Naive thymus-derived CD4-positive, alpha-beta T cell (primary cell): ENCODE results near the gene CUTC. TPM values are rescaled to one million over a fixed set of nuclear protein-coding genes. Genes with fewer than 3 reads are reported as not detected.

Experiments
- ATAC-seq: fragments of 150-1000 bp; cut with Tn5 transposase; 2 replicates; pipeline ENCODE4 v1.10.0; 2021; ENCODE audit warnings: mild to moderate bottlenecking, moderate library complexity
- CTCF ChIA-PET: fragments of 350-600 bp; sonication (Branson Sonifier 250); formaldehyde crosslinking; loops from one replicate; lab custom pipeline; 2021; ENCODE audit warnings: antibody characterized with exemption; lab: Charles Lee
- POLR2A ChIA-PET: fragments of 350-600 bp; sonication (Branson Sonifier 250); formaldehyde crosslinking; loops from one replicate; lab custom pipeline; 2021; ENCODE audit warnings: antibody characterized with exemption, inconsistent platforms; lab: Charles Lee
- DNase-seq, 9 donors: peaks; one replicate each; pipeline versions ENCODE4 v3.0.0 to v3.0.0-alpha.2; 2020 to 2022; ENCODE audit warnings: mixed read lengths in 1 of 9
- H3K27ac ChIP-seq: one replicate; pipeline ENCODE4 v1.7.0; 2013; ENCODE audit warnings: mild to moderate bottlenecking, low read depth, low read length, moderate library complexity
- H3K27me3 ChIP-seq, 2 donors: one replicate each; pipeline ENCODE4 v1.7.0; 2013; ENCODE audit warnings: low read length in 2 of 2, mild to moderate bottlenecking in 2 of 2, moderate library complexity in 2 of 2; ENCODE audit not compliant: control insufficient read depth in 2 of 2, insufficient read depth in 2 of 2
- H3K36me3 ChIP-seq, 3 experiments: 1 replicate in 2 of 3; 2 replicates in 1 of 3; pipeline ENCODE4 v1.7.0; 2013; ENCODE audit warnings: low read length in 3 of 3, mild to moderate bottlenecking in 3 of 3, moderate library complexity in 1 of 3; ENCODE audit not compliant: insufficient read depth in 3 of 3, control insufficient read depth in 2 of 3
- H3K4me1 ChIP-seq, 2 donors: one replicate each; pipeline ENCODE4 v1.7.0; 2013; ENCODE audit warnings: low read length in 2 of 2, mild to moderate bottlenecking in 2 of 2, moderate library complexity in 1 of 2; ENCODE audit not compliant: control insufficient read depth in 2 of 2, insufficient read depth in 2 of 2
- H3K4me3 ChIP-seq: 2 replicates; pipeline ENCODE4 v1.7.0; 2013; ENCODE audit warnings: mild to moderate bottlenecking, low read length
- H3K9me3 ChIP-seq, 3 experiments: 1 replicate in 2 of 3; 2 replicates in 1 of 3; pipeline ENCODE4 v1.7.0; 2013; ENCODE audit warnings: low read length in 3 of 3; ENCODE audit not compliant: control insufficient read depth in 2 of 3
- H3K27ac Mint-ChIP-seq, 9 donors: one replicate each; pipeline ENCODE4 v1.8.0; 2020 to 2022; ENCODE audit warnings: mixed read lengths in 9 of 9, mild to moderate bottlenecking in 8 of 9, moderate library complexity in 5 of 9, inconsistent platforms in 2 of 9
- H3K27me3 Mint-ChIP-seq, 5 donors: one replicate each; pipeline ENCODE4 v1.8.0; 2021 to 2022; ENCODE audit warnings: mixed read lengths in 5 of 5, mild to moderate bottlenecking in 1 of 5
- H3K36me3 Mint-ChIP-seq, 5 donors: one replicate each; pipeline ENCODE4 v1.8.0; 2020 to 2022; ENCODE audit warnings: mixed read lengths in 5 of 5, mild to moderate bottlenecking in 3 of 5, inconsistent platforms in 1 of 5
- H3K4me1 Mint-ChIP-seq, 7 donors: one replicate each; pipeline ENCODE4 v1.8.0; 2020 to 2022; ENCODE audit warnings: mixed read lengths in 7 of 7, mild to moderate bottlenecking in 3 of 7, inconsistent platforms in 1 of 7
- H3K4me3 Mint-ChIP-seq, 10 donors: one replicate each; pipeline ENCODE4 v1.8.0; 2020 to 2022; ENCODE audit warnings: mild to moderate bottlenecking in 10 of 10, mixed read lengths in 10 of 10, moderate library complexity in 6 of 10, inconsistent platforms in 2 of 10
- H3K9me3 Mint-ChIP-seq, 11 donors: one replicate each; pipeline ENCODE4 v1.8.0; 2020 to 2022; ENCODE audit warnings: mixed read lengths in 11 of 11, mild to moderate bottlenecking in 4 of 11, inconsistent platforms in 1 of 11, moderate library complexity in 1 of 11
- intact Hi-C, 2 donors: fragments of 100-400 bp; cut with micrococcal nuclease; formaldehyde crosslinking; loops; one replicate each; pipeline ENCODE4 v1.15.1; 2023
- polyA plus RNA-seq, 2 donors: library from polyadenylated mRNA; unstranded; fragments of 300-500 nt; fragmentation: Illumina TruSeq; gene quantifications; one replicate each; pipeline ENCODE4 v1.2.3, GENCODE V29; 2021
- total RNA-seq, 6 experiments: library from RNA in 5 of 6; stranded (reverse) in 5 of 6; gene quantifications; 1 replicate in 5 of 6; 2 replicates in 1 of 6; pipeline ENCODE4 v1.2.3 and lab custom pipeline; 2021 to 2026

The CUTC gene
- total and polyA plus RNA-seq, 7 experiments from 2014 or later, result 19.3 to 75.1 (median 36.8) TPM

GRCh38 chr10:99775850-99776249, 43.8 kb downstream of the CUTC start:
- Histone ChIP-seq H3K4me3 (no peak overlapping the region), H3K36me3 (no peaks in the 10 kb centered on the region), H3K9me3 (no peaks in the 10 kb centered on the region), H3K27me3 (no peaks in the 10 kb centered on the region), H3K4me1 (no peaks in the 10 kb centered on the region), H3K27ac (no peak overlapping the region)
- peaks cover 0 to 10% (median 0%) of the 10 kb centered on the region in 5 donors for H3K27me3 Mint-ChIP-seq
- DNase-seq, result no peak
- POLR2A ChIA-PET, result interaction anchor here (0.6 kb wide), 1 partner anchor 12 kb away, joined by 3 read pairs; no protein-coding TSS in a partner anchor
- no peak overlapping the region for H3K27ac Mint-ChIP-seq
- peak; percentile 40 for ATAC-seq
- CTCF ChIA-PET, result no interaction called here
- peaks cover 0 to 11% (median 0%) of the 10 kb centered on the region in 11 donors for H3K9me3 Mint-ChIP-seq
- H3K36me3 Mint-ChIP-seq, result peaks cover 0 to 12% (median 7%) of the 10 kb centered on the region in 5 donors
- peaks cover 0 to 6% (median 4%) of the 10 kb centered on the region in 7 donors for H3K4me1 Mint-ChIP-seq
- H3K4me3 Mint-ChIP-seq, result no peak overlapping the region
- intact Hi-C loops, result no loop called here

GRCh38 chr10:99777918-99778714, 46.1 kb downstream of the CUTC start:
- Mint-ChIP-seq H3K27ac (no peak overlapping the region), H3K27me3 (peaks cover 0 to 10% (median 0%) of the 10 kb centered on the region in 5 donors), H3K4me3 (no peak overlapping the region), H3K36me3 (peaks cover 0 to 20% (median 12%) of the 10 kb centered on the region in 5 donors), H3K9me3 (peaks cover 0 to 11% (median 0%) of the 10 kb centered on the region in 11 donors), H3K4me1 (peaks cover 0 to 6% (median 4%) of the 10 kb centered on the region in 7 donors)
- no peaks in the 10 kb centered on the region for H3K36me3 ChIP-seq
- ChIA-PET POLR2A (no interaction called here), CTCF (no interaction called here)
- intact Hi-C loops, result no loop called here
- H3K4me1 ChIP-seq, result no peaks in the 10 kb centered on the region
- no peak overlapping the region for H3K4me3 ChIP-seq
- ATAC-seq (no peak), DNase-seq (no peak)
- no peaks in the 10 kb centered on the region for H3K27me3 ChIP-seq
- H3K9me3 ChIP-seq, result no peaks in the 10 kb centered on the region
- H3K27ac ChIP-seq, result no peak overlapping the region

- ChIA-PET POLR2A (interaction anchor here (0.6 kb wide), 1 partner anchor 1784 kb away, joined by 4 read pairs; no protein-coding TSS in a partner anchor), CTCF (no interaction called here)
- Mint-ChIP-seq H3K4me1 (peaks cover 0 to 6% (median 4%) of the 10 kb centered on the region in 7 donors), H3K4me3 (no peak overlapping the region), H3K27me3 (peaks cover 0 to 10% (median 0%) of the 10 kb centered on the region in 5 donors), H3K27ac (no peak overlapping the region), H3K9me3 (peaks cover 0 to 11% (median 0%) of the 10 kb centered on the region in 11 donors), H3K36me3 (peaks cover 0 to 27% (median 12%) of the 10 kb centered on the region in 5 donors)
- H3K36me3 ChIP-seq, result no peaks in the 10 kb centered on the region
- intact Hi-C loops, result no loop called here
- ATAC-seq, result peak; percentile 41
- H3K4me1 ChIP-seq, result no peaks in the 10 kb centered on the region
- H3K4me3 ChIP-seq, result no peak overlapping the region
- H3K27me3 ChIP-seq, result no peaks in the 10 kb centered on the region
- H3K27ac ChIP-seq, result no peak overlapping the region
- no peak for DNase-seq
- no peaks in the 10 kb centered on the region for H3K9me3 ChIP-seq
Measured at GRCh38 chr10:99779335-99779734, 47.3 kb downstream of the CUTC start.

- no peaks in the 10 kb centered on the region for H3K4me1 ChIP-seq
- peaks cover 0 to 10% (median 0%) of the 10 kb centered on the region in 5 donors for H3K27me3 Mint-ChIP-seq
- CTCF ChIA-PET, result no interaction called here
- peaks cover 0 to 6% (median 4%) of the 10 kb centered on the region in 7 donors for H3K4me1 Mint-ChIP-seq
- no peaks in the 10 kb centered on the region for H3K27me3 ChIP-seq
- peaks cover 0 to 11% (median 0%) of the 10 kb centered on the region in 11 donors for H3K9me3 Mint-ChIP-seq
- DNase-seq, result no peak
- peaks cover 0 to 41% (median 20%) of the 10 kb centered on the region in 5 donors for H3K36me3 Mint-ChIP-seq
- H3K4me3 ChIP-seq, result no peak overlapping the region
- no peaks in the 10 kb centered on the region for H3K9me3 ChIP-seq
- POLR2A ChIA-PET, result no interaction called here
- H3K4me3 Mint-ChIP-seq, result no peak overlapping the region
- intact Hi-C loops, result no loop called here
- no peak overlapping the region for H3K27ac ChIP-seq
- ATAC-seq, result no peak
- no peaks in the 10 kb centered on the region for H3K36me3 ChIP-seq
- peak overlapping the region in 1 of 9 donors; percentile 44 for H3K27ac Mint-ChIP-seq
Measured at GRCh38 chr10:99781734-99782429, 49.8 kb downstream of the CUTC start.

GRCh38 chr10:99782447-99783286, 50.6 kb downstream of the CUTC start, which contains the start of gene ABCC2:
ABCC2 (plus strand) TSS chr10:99782640; CDS start chr10:99782845, 205 bp downstream.
- H3K36me3 ChIP-seq, result no peaks in the 10 kb centered on the region
- intact Hi-C loops, result no loop called here
- Mint-ChIP-seq H3K4me3 (no peak within 1 kb of the TSS), H3K27ac (peak within 1 kb of the TSS in 1 of 9 donors; percentile 44), H3K36me3 (peaks cover 0 to 46% (median 25%) of the 10 kb centered on the region in 5 donors), H3K9me3 (peaks cover 0 to 11% (median 0%) of the 10 kb centered on the region in 11 donors), H3K4me1 (peaks cover 0 to 6% (median 4%) of the 10 kb centered on the region in 7 donors), H3K27me3 (peaks cover 0 to 7% (median 0%) of the 10 kb centered on the region in 5 donors)
- DNase-seq, result no peak
- no peaks in the 10 kb centered on the region for H3K4me1 ChIP-seq
- no peak within 1 kb of the TSS for H3K4me3 ChIP-seq
- H3K27me3 ChIP-seq, result no peaks in the 10 kb centered on the region
- ATAC-seq, result no peak
- POLR2A ChIA-PET, result no interaction called here
- CTCF ChIA-PET, result no interaction called here
- H3K9me3 ChIP-seq, result no peaks in the 10 kb centered on the region
- H3K27ac ChIP-seq, result no peak within 1 kb of the TSS
